Measurements from ENCODE around the gene MED27.

MED27 gene

GRCh38 chr9:131874447-131874846, 205.2 kb downstream of the MED27 start:
- no peaks in the 10 kb centered on the region for H3K9me3 ChIP-seq (ENCODE audit: control insufficient read depth, insufficient read depth, low read depth, low read length)
- H3K4me3 ChIP-seq (ENCODE audit: low read depth, low read length), result no peak overlapping the region
- H3K36me3 ChIP-seq (ENCODE audit: control insufficient read depth in 2 of 2, insufficient read depth in 1 of 2, low read length in 2 of 2), result peaks cover 0 to 3% of the 10 kb centered on the region in 2 experiments; a peak in 1 of 3 replicates
- no peaks in the 10 kb centered on the region for H3K4me1 ChIP-seq (ENCODE audit: control insufficient read depth, insufficient read depth, low read length)
- ChIA-PET CTCF (no interaction called here), POLR2A (no interaction called here)
- no peak overlapping the region for H3K27ac ChIP-seq (ENCODE audit: extremely low read depth, low read depth, low read length)
- peak; percentile 40; the same call in 1 of the 2 replicates for TF ChIP-seq PRDM1 (tag by site-specific recombination; IDR thresholded peaks at IDR 0.05)
- TF ChIP-seq REST (tag by site-specific recombination; IDR thresholded peaks at IDR 0.05), result peak; percentile 81
- TF ChIP-seq HOXD13 (CRISPR knock-in tag; IDR thresholded peaks at IDR 0.05; ENCODE audit: borderline replicate concordance), result no peak
- no peak for TF ChIP-seq BCL11A (tag by site-specific recombination; IDR thresholded peaks at IDR 0.05; ENCODE audit: low read depth)
- TF ChIP-seq KLF7 (tag by site-specific recombination; IDR thresholded peaks at IDR 0.05; ENCODE audit: borderline replicate concordance), result no peak

- no peak overlapping the region for H3K4me3 ChIP-seq (ENCODE audit: low read depth, low read length)
- H3K36me3 ChIP-seq (ENCODE audit: control insufficient read depth in 2 of 2, insufficient read depth in 1 of 2, low read length in 2 of 2), result no peaks in the 10 kb centered on the region
- POLR2A ChIA-PET, result no interaction called here
- H3K27ac ChIP-seq (ENCODE audit: extremely low read depth, low read depth, low read length), result no peak overlapping the region
- TF ChIP-seq SALL2 (tag by site-specific recombination; IDR thresholded peaks at IDR 0.05; ENCODE audit: borderline replicate concordance) (no peak), ZNF398 (tag by site-specific recombination; IDR thresholded peaks at IDR 0.05) (no peak), ZNF274 (IDR thresholded peaks at IDR 0.05; ENCODE audit: low read length) (no peak), ZNF274 (tag by site-specific recombination; IDR thresholded peaks at IDR 0.05; ENCODE audit: borderline replicate concordance) (no peak), ZBTB11 (tag by site-specific recombination; conservative IDR thresholded peaks at IDR 0.05; ENCODE audit: low read depth) (no peak), ZSCAN23 (tag by site-specific recombination; IDR thresholded peaks at IDR 0.05) (no peak), YY1 (tag by site-specific recombination; IDR thresholded peaks at IDR 0.05) (no peak)
- no peaks in the 10 kb centered on the region for H3K4me1 ChIP-seq (ENCODE audit: control insufficient read depth, insufficient read depth, low read length)
- no peaks in the 10 kb centered on the region for H3K9me3 ChIP-seq (ENCODE audit: control insufficient read depth, insufficient read depth, low read depth, low read length)
- CTCF ChIA-PET, result no interaction called here
These were observed 205.7 kb downstream of the MED27 start for GRCh38 chr9:131873891-131874440.

GRCh38 chr9:131873335-131873734, 206.3 kb downstream of the MED27 start:
- H3K4me3 ChIP-seq (ENCODE audit: low read depth, low read length), result no peak overlapping the region
- no peaks in the 10 kb centered on the region for H3K9me3 ChIP-seq (ENCODE audit: control insufficient read depth, insufficient read depth, low read depth, low read length)
- no peaks in the 10 kb centered on the region for H3K4me1 ChIP-seq (ENCODE audit: control insufficient read depth, insufficient read depth, low read length)
- ChIA-PET CTCF (no interaction called here), POLR2A (no interaction called here)
- no peaks in the 10 kb centered on the region for H3K36me3 ChIP-seq (ENCODE audit: control insufficient read depth in 2 of 2, insufficient read depth in 1 of 2, low read length in 2 of 2)
- TF ChIP-seq ATF2 (tag by site-specific recombination; IDR thresholded peaks at IDR 0.05; ENCODE audit: low read depth), result no peak
- H3K27ac ChIP-seq (ENCODE audit: extremely low read depth, low read depth, low read length), result no peak overlapping the region

Measured in HEK293 (cell line).